Measurements from ENCODE around the gene CHD6. TPM values are rescaled to one million over a fixed set of nuclear protein-coding genes. Genes with fewer than 3 reads are reported as not detected.

The CHD6 gene
- total RNA-seq, 1 experiment from 2014 or later: 27.2 TPM

- no peak overlapping the region for H3K27ac Mint-ChIP-seq (ENCODE audit: low read depth, unreplicated experiment)
- no TSS peak for BruUV-seq (replicated peaks)
- intact Hi-C loops (cut with micrococcal nuclease): loop anchor here (5.0 kb wide), 2 partner anchors 241 to 276 kb away; partner anchors contain the start of gene PLCG1
- H3K27me3 Mint-ChIP-seq (ENCODE audit: insufficient read depth, unreplicated experiment): no peaks in the 10 kb centered on the region
- no peak for DNase-seq (ENCODE audit: unreplicated experiment)
- ChIA-PET POLR2A (interaction anchor here (0.6 kb wide), 1 partner anchor 269 kb away, joined by 3 read pairs; no protein-coding TSS in a partner anchor), CTCF (interaction anchor here (0.6 to 2.0 kb wide), 7 partner anchors 10 to 706 kb away, joined by 3 to 6 read pairs (median 4); partner anchors contain the start of gene LPIN3)
- no peaks in the 10 kb centered on the region for H3K4me1 Mint-ChIP-seq (ENCODE audit: insufficient read depth, unreplicated experiment)
- no peak for TF ChIP-seq CTCF (IDR thresholded peaks at IDR 0.05; ENCODE audit: unreplicated experiment)
- no peaks in the 10 kb centered on the region for H3K9me3 Mint-ChIP-seq (ENCODE audit: unreplicated experiment)
- peaks cover 60% of the 10 kb centered on the region for H3K36me3 Mint-ChIP-seq (ENCODE audit: insufficient read depth, unreplicated experiment)
- no peak overlapping the region for H3K4me3 Mint-ChIP-seq (ENCODE audit: unreplicated experiment)
Measured at GRCh38 chr20:41413169-41413568, 205.0 kb downstream of the CHD6 start.

- intact Hi-C loops (cut with micrococcal nuclease): loop anchor here (5.0 kb wide), 2 partner anchors 240 to 275 kb away; partner anchors contain the start of gene PLCG1
- BruUV-seq (replicated peaks): no TSS peak
- no peak overlapping the region for H3K27ac Mint-ChIP-seq (ENCODE audit: low read depth, unreplicated experiment)
- no peaks in the 10 kb centered on the region for H3K9me3 Mint-ChIP-seq (ENCODE audit: unreplicated experiment)
- no peak for DNase-seq (ENCODE audit: unreplicated experiment)
- CTCF ChIA-PET: interaction anchor here (0.6 to 4.2 kb wide), 14 partner anchors 8 to 705 kb away, joined by 3 to 36 read pairs (median 4); partner anchors contain the start of gene LPIN3
- H3K27me3 Mint-ChIP-seq (ENCODE audit: insufficient read depth, unreplicated experiment): no peaks in the 10 kb centered on the region
- POLR2A ChIA-PET: interaction anchor here (0.6 kb wide), 1 partner anchor 268 kb away, joined by 3 read pairs; no protein-coding TSS in a partner anchor
- H3K4me1 Mint-ChIP-seq (ENCODE audit: insufficient read depth, unreplicated experiment): no peaks in the 10 kb centered on the region
- no peak overlapping the region for H3K4me3 Mint-ChIP-seq (ENCODE audit: unreplicated experiment)
- H3K36me3 Mint-ChIP-seq (ENCODE audit: insufficient read depth, unreplicated experiment): peaks cover 62% of the 10 kb centered on the region
- no peak for TF ChIP-seq CTCF (IDR thresholded peaks at IDR 0.05; ENCODE audit: unreplicated experiment)
Measured at GRCh38 chr20:41412324-41413120, 205.7 kb downstream of the CHD6 start.

- intact Hi-C loops (cut with micrococcal nuclease): loop anchor here (1.0 to 5.0 kb wide), 3 partner anchors 71 to 274 kb away; partner anchors contain the start of genes LPIN3 and PLCG1
- Mint-ChIP-seq H3K27ac (ENCODE audit: low read depth, unreplicated experiment) (no peak overlapping the region), H3K27me3 (ENCODE audit: insufficient read depth, unreplicated experiment) (no peaks in the 10 kb centered on the region), H3K36me3 (ENCODE audit: insufficient read depth, unreplicated experiment) (peaks cover 66% of the 10 kb centered on the region), H3K4me1 (ENCODE audit: insufficient read depth, unreplicated experiment) (no peaks in the 10 kb centered on the region), H3K9me3 (ENCODE audit: unreplicated experiment) (no peaks in the 10 kb centered on the region), H3K4me3 (ENCODE audit: unreplicated experiment) (no peak overlapping the region)
- no TSS peak for BruUV-seq (replicated peaks)
- DNase-seq (ENCODE audit: unreplicated experiment): peak; percentile 9
- peak; percentile 41 for TF ChIP-seq CTCF (IDR thresholded peaks at IDR 0.05; ENCODE audit: unreplicated experiment)
- POLR2A ChIA-PET: no interaction called here
- CTCF ChIA-PET: interaction anchor here (0.5 to 4.2 kb wide), 33 partner anchors 9 to 1383 kb away, joined by 3 to 36 read pairs (median 4); partner anchors contain the start of gene LPIN3
Measured at GRCh38 chr20:41411391-41411847, 206.8 kb downstream of the CHD6 start.

- no TSS peak for BruUV-seq (replicated peaks)
- intact Hi-C loops (cut with micrococcal nuclease): no loop called here
- Mint-ChIP-seq H3K27me3 (ENCODE audit: insufficient read depth, unreplicated experiment) (no peaks in the 10 kb centered on the region), H3K9me3 (ENCODE audit: unreplicated experiment) (no peaks in the 10 kb centered on the region), H3K36me3 (ENCODE audit: insufficient read depth, unreplicated experiment) (peaks cover 64% of the 10 kb centered on the region), H3K27ac (ENCODE audit: low read depth, unreplicated experiment) (no peak overlapping the region), H3K4me1 (ENCODE audit: insufficient read depth, unreplicated experiment) (no peaks in the 10 kb centered on the region), H3K4me3 (ENCODE audit: unreplicated experiment) (no peak overlapping the region)
- no peak for DNase-seq (ENCODE audit: unreplicated experiment)
- POLR2A ChIA-PET: interaction anchor here (1.2 kb wide), 1 partner anchor 10 kb away, joined by 3 read pairs; no protein-coding TSS in a partner anchor
- no peak for TF ChIP-seq CTCF (IDR thresholded peaks at IDR 0.05; ENCODE audit: unreplicated experiment)
- CTCF ChIA-PET: interaction anchor here (0.9 to 4.2 kb wide), 6 partner anchors 12 to 275 kb away, joined by 4 to 36 read pairs (median 14); partner anchors contain the start of gene LPIN3
Measured at GRCh38 chr20:41408986-41409385, 209.2 kb downstream of the CHD6 start.

Measured in MCF 10A (cell line).